GM18868 (cell line): ENCODE data around the gene C1orf105.

Source experiments
- ATAC-seq: cut with Tn5 transposase; IDR thresholded peaks from one replicate; pipeline ENCODE4 v1.9.1; 2021; ENCODE audit warnings: mild to moderate bottlenecking, moderate library complexity; ENCODE audit not compliant: unreplicated experiment

The C1orf105 gene

DNA sequence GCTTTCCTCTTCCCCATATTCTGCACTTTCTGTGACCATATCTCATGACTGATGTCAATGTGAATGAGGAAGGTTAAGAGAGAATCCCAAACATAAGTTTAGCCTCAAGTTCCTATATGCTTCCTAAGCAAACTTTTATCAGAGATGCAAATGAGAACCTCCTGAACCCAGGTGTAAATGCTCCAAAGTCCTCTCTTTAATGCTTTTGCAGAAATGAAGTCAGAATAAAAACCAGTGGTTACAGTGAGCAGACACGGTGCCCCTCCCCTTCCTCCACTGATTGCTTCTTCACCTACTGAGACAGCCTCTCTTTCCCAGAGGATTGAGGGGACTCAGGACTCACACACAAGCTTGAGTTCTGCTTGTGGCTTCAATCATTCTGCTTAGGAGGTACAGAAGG lies 35.0 kb downstream of the C1orf105 start:
- no peak for ATAC-seq

DNA sequence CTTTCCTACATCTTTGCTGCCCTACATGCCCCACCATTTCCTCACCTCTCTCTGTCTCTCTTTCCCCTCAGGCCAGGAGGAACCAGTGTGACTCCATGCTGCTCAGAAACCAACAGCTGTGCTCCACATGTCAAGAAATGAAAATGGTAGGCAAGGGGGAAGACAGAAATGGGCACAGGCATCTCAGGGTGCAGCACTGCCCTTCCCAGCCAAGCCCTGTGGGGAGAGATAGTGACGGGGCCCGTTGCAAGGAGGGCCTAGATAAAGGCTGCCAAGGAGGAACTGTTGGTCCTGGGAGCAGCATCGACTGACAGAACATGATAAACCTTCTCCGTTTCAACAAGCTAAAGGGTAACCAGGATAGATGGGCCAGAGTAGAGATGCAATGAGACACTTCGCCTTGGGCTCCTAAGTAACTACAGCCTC lies 35.9 kb downstream of the C1orf105 start:
- ATAC-seq, result no peak

DNA sequence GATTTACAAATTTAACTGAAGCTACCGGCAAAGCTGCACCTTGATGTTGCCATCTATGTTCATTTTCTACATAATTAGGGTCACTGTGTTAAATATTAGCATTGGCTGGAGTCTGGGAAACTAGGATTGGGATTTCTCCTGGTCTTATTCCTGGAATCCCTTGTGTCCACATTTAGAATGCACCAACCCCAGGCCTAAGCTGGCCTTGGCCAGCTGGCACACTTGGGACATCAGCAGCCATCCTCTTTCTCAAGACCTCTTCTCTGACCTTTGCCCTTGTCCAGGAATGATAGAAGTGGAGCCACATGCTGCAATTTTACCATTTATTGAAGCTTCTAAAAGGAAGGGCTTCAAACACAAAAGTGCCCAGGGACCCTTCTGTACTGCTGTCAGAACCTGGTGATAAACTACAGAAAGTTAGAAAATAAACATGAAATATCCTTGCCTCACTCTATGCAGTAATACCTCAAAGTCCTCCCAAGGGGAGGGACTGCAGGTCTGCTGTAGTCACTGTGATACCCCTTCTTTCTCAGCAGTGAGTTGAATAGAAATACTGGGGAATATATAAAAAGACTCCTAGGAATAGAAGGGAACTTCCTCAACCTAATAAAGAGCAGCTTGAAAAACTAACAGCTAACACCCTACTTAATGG lies 37.1 kb downstream of the C1orf105 start:
- ATAC-seq, result no peak

DNA sequence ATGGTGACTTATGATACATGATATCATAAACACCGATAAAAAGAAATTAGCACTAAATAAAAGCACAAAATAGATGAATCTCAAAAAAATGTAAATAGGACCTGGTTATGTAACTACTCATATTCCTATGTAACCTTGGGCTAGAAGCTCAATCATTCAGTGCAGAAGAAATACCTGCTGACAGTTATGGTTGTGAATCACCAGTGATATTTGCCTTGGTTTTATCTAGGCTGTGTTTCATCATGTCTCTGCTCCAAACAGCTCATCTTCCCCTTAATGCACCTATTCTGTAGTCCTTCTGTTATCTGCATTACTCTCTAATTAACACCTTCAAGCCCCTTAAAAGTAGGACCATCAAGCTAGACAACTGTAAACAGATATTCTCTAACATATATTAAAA lies 39.7 kb downstream of the C1orf105 start:
- ATAC-seq, result no peak

DNA sequence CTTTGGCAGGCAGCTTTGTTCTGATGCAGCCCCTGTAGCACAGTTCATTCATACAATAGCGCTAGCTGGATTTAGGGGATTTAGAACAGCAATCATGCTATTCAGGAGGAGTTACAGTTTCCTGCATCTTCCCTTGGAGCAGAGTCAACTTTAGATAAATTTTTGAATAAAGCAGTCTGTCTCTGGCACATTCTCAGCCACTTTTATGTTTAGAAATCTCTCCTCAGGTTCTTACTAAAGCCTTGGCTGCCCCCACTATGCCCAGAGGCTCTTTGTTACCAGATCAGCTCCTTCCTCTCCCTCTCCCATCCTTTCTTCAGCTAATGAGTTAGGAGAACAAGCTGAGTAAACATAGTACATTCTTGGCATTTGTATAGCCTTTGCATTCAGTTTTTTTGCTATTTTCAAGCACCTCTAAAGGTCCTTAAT lies 40.4 kb downstream of the C1orf105 start:
- ATAC-seq, result no peak

DNA sequence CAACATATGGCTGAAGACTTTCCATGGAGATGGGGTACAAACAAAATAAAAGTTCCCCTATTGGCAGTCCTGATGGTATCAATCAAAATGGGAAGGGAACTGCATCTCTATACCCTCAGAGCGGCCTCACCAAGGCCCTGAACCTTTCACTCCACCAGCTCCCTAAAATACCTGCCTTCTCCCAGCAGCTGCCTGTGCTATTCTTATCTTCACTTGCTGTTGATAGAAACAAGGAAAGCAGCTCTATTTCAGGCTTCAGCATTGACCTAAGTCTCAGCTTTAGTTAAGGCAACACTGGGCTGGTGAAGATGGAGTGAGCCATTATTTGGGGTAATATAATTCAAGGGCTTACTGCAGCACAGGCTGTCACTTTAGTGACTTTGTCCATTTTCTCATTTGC lies 45.1 kb downstream of the C1orf105 start:
- no peak for ATAC-seq

DNA sequence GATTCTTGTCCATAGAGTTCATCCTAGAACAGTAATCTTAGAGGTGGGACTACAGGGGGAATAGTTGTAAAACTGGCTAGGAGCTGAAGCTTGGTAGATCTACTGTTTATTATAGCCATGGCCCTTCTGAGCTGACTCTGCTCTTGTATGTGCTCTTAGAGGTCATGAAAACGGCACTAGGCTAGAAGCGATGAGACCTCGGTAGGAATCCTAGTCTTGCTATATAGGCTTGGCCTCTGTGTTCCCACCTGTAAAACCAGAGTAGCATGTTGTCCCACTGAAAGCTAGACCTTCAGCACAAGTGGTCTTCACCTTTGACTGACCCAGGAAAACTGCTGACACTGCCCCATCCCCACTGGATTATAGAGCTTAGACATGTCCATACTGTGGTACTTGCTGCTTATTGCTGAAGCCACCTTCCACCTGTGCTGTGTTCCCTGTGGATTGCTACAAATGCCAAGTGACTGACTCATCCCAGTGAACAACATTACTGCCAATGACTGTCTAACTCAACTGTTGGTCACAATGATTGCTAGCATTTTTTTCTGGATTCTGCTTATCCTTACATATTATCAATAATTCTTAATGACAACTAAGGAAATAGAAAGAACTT lies 46.4 kb downstream of the C1orf105 start:
- no peak for ATAC-seq

DNA sequence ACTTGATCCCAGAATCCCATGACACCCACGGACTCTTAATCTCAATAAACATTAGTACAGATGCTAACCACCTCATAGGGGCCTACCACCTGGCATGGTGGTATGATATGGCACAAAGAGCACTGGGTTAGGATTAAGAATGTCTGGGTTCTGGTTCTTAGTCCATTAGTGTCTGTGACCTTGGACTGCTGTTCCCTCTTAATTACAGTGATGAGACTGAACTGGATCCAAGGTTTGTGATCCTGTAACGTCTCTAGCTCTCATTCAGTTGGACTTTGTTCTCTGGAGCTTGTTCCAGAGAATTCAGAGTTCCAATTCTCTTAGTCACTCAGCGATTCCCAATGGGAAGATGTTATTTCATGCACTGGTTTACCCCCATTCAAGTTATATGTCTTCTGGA lies 47.0 kb downstream of the C1orf105 start:
- no peak for ATAC-seq

DNA sequence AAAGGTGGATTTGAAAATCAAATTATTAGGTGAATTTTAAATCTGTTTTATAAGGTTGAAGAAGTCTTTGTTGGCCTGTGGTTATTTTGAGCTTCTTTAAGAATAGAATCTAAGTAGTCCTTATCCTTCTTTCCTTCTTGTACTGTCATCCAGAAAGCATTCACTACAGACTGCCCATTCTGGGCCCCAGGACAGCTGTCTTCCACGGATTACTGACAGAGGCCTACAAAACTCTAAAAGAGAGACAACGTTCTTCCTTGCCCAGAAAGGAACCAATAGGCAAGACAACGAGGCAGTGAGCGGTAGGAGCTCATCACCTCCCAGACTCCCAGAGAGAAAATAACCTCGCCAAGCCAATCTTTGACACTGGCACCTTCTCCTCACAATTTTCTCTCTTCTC lies 47.8 kb downstream of the C1orf105 start:
- ATAC-seq, result no peak

DNA sequence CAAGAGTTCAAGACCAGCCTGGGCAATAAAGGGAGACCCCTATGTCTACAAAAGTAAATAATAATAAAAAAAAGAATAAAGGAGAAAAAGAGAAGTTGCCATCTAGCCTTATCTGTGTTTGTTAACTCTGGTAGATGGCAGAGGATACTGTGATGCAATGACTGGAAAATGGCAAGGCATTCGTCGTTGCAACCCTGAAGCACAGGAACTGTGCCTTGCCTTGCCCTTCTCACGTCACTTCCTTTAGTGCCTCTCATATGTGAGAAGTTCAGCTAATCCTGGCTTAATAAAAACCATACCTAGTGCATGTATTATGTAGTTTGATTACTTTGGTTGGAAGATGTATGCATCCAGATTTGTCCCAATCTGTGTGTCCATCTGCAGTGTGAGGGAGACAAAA lies 49.2 kb downstream of the C1orf105 start:
- no peak for ATAC-seq

DNA sequence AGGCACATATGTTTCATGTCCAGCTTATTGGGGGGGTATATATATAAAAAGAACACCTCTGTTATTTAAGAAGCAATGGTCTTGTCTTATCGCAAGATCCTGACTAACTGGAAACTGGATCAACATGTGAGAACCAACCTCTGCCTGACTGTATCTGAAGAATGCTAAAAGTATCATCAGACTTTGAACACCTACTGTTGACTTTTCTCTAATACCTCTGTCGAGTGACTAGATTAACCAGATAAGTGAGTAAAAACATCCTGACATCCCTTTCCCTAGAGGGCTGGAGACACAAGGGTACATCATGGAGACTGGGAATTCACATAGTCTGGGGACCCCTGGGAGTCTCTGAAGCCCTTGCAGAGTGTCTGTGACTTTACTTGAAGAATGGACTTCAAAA lies 49.7 kb downstream of the C1orf105 start:
- no peak for ATAC-seq

DNA sequence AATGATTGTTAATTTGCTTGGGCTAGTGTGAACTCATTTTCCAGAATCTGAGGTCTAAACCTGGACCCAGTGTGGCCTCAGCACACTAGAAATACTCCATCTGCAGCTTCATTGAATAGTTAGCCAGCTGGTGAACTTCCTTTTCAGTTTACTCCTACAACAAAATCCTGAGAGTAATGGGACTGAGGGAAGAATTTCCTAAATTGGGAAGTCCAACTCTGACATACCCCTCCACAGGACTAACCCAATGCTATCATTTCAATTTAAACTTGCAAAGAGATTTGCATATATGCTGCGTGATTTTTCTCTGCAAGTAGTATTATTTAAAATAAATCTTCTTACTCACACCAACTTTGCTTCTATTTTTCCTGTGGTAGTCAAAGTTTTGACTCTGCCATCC lies 51.2 kb downstream of the C1orf105 start:
- no peak for ATAC-seq

DNA sequence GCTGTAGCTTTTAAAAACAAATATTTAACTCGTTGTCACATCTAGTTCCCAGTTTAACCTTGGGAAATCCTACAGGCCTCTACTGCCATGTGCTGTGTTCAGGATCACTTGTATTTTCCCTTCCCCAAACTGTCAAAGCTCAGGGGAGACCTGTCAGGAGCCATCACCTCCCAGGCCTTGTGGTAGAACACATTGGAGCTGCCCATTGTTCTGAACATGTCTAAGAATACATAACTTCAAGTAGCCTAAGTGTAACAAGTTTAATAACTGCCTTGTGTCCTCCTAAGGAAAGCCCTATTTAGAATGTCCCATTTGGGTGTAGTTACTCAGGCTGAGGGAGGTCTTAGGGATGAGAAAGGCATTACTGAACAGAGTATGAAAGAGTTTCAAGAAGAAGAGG lies 52.0 kb downstream of the C1orf105 start:
- no peak for ATAC-seq

DNA sequence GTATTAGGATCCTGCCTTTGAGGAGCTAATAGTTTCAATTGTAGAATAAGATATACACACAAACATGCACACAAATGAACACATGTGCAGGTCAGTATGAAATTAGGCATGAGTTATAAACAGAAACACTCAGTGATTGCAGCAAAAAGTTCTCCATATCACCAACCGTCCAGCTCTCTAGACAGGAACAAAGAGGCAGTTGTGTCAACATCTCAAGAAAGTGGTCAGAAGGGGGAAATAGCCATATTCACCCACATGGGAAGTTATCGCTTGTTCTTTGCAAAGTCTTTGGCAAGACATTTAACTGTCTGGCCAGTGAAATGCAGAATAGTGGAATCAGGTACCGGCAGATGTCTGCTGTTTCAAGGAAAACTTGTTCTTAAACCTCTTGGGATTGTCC lies 52.8 kb downstream of the C1orf105 start:
- no peak for ATAC-seq

DNA sequence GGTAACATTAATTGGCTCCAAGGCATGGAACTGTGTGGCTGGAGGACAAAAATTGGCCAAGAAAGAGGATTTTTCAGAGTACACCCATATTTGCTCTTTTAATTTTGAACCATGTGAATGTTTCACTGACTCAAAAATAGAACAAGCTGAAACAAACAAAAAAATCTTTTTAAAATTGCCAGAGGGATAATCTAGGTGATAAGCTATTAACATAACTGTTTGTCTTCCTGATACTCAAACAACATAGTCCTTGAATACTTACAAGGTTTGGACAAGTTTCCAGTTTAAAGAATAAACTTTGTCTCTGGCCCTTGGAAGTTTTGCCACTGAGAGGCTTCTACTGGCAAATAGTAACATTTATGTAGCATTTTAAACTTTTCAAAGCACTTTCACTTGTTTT lies 53.4 kb downstream of the C1orf105 start:
- no peak for ATAC-seq

DNA sequence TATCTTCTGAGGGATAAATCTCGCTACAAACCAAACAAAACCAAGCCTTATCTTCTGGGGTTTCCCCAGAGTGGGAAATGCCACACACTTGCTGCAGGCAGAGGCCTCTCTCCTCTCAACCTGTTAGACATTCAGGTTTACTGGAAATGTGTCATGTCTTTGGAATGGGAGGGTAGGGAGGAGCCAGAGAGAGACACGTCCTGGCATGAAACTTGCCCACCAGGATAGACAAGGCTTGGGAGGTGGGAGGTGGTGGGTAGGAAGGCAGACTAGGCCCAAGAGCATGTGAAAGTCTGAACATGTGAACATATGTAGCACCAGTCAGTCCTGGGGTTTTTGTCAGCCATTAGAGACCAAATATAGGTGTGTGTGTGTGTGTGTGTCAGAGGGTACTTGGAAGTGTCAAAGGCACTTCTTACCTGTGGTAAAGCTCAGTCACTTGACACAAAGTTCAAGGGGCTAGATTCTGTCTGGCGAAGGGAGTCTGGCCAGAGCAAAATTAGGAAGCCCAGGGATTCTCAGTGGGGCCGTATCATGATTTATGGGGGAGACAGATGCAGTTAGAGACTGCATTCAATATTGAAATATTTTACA lies 55.8 kb downstream of the C1orf105 start:
- ATAC-seq, result no peak

DNA sequence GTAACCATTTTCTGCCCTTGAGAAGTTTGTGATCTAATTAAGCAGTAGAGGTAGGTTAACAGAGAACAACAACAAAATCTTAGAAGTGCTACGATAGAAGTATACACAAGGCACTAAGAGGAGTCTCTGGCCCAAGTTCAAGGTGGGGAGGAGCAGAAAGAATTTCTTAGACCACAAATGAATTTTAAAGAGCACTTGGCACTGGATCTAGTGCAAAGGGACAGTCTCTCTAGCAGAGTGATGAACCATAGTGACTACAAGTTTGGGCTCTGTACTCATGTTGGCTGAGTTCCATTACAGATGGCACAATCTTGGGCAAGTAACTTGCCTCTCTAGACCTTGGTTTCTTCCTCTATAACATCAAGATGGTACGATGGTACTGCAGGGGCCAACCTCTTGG lies 56.7 kb downstream of the C1orf105 start:
- no peak for ATAC-seq

DNA sequence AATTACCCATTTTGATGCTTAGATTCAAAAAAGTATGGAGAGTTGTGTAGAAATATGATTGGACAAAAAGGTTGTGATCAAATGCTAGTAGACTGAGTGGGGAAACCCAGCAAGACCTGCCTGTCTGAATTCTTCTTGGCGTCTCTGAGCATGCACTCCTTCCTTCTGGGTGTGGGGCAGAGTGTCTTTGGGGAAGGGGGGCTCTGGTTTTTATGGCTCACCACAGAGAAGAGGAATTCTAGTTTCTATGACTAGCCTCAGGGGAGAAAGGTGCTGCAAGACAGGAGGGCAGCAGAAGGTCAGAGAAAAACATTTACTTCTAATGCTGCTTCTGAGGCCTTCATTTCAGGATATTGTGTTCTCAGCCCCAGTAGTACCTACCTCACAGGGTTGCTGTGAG lies 57.3 kb downstream of the C1orf105 start:
- no peak for ATAC-seq

DNA sequence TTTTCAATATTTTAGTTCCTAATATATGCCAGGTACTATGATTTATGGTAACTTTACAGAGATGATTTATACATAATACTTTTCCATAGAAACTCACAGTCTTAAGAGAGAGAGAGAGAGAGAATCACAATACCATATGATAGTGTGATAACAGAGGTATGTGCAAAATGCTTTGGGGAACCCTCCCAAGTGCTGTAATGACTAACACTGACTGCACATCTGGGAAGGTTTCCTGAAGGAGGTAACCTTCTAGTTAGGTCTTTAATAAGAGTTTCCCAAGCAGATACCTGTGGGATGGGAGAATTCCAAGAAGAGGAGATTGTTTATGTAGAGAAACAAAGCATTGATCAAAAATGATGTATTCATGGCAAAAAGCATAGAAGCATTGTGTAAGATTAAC lies 58.0 kb downstream of the C1orf105 start:
- no peak for ATAC-seq

DNA sequence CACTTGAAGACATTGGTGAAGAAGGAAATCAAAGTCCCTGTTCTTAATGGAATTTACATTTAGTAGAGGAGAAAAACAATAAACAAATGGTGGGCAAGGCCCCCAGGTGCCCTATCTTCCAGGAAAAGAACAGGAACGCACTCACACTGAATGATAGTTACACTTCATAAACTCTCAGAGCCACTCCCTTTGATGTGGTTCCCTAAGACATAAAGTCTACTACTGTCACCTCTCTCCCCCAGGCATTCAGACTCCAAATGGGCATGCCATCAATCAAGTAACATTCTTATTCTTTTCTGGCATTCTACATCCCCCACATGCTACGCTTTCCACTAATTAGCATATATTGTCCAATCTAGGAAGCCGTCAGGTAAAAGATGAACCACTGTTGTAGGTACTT lies 59.9 kb downstream of the C1orf105 start:
- no peak for ATAC-seq

DNA sequence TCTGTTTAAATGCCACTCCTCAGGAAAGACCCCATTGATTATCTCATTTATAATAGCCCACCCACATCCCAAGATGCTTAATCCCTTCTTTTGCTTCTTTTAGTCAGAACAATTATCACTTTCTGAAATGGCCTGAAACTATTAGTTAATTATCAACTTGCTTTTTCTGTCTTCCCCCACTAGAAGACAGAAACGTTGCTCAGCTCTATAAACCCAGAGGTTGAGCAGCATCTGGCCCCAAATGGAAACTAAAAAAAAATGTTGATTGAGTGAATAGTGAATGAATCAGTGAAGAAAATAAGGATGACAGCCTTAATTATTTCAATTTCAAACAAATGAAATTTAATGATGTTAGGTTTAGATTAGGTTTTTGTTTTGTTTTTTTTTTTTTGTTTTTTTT lies 61.6 kb downstream of the C1orf105 start:
- no peak for ATAC-seq

DNA sequence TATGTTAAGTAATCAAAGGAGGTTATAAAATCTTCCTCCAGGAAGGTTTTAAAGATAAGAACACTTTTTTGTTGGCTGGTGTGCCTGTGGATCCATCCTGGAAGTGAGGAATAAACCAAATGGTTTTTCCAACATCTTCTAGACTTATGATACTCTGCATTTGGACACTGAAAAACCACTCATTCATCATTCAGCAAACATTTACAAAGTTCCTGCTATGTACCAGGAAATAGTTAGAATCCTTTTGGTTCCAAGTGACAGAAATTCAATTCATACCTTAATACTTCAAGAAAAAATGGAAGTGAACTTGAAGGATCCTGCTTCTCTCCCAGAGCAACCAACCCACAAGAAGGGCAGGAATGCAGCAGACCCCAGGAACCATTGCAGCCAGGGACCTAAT lies 63.0 kb downstream of the C1orf105 start:
- ATAC-seq, result no peak

DNA sequence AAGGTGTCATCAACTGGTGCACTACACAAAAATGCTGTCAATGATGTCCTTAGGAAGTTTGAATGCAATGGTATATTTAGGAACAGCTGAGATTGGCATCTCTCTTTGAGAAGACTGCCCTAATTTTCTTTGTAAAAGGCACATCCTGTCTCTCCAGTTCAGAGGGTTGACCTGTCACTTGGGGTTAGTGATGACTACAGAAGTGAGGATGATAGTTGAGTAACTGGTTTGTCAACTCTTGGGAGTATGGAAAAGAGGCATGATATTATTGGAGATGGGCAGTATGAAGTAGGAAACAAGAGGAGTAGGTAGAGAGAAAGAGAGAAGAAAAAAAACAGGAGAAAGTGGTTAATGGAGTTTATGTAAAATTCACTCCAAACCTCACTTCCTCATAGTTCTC lies 63.8 kb downstream of the C1orf105 start:
- ATAC-seq, result no peak
